ENCODE results near the gene ARL8A.

Gene ARL8A

GRCh38 chr1:202153284-202153683, 8.7 kb upstream of the ARL8A start:
- no peak overlapping the region for H3K27ac ChIP-seq
- no peak for TF ChIP-seq ZFX (IDR thresholded peaks at IDR 0.05; ENCODE audit: borderline replicate concordance)

GRCh38 chr1:202152399-202152798, 7.9 kb upstream of the ARL8A start:
- TF ChIP-seq CTCF (IDR thresholded peaks at IDR 0.05) = no peak
- no peak for TF ChIP-seq ZFX (IDR thresholded peaks at IDR 0.05; ENCODE audit: borderline replicate concordance)
- no peak overlapping the region for H3K27ac ChIP-seq

GRCh38 chr1:202151045-202151444, 6.5 kb upstream of the ARL8A start:
- H3K27ac ChIP-seq = no peak overlapping the region
- TF ChIP-seq CTCF (IDR thresholded peaks at IDR 0.05) (no peak), ZFX (IDR thresholded peaks at IDR 0.05; ENCODE audit: borderline replicate concordance) (no peak)

GRCh38 chr1:202150602-202151001, 6.1 kb upstream of the ARL8A start:
- TF ChIP-seq ZFX (IDR thresholded peaks at IDR 0.05; ENCODE audit: borderline replicate concordance) = no peak
- TF ChIP-seq CTCF (IDR thresholded peaks at IDR 0.05) = no peak
- no peak overlapping the region for H3K27ac ChIP-seq

GRCh38 chr1:202150187-202150586, 5.7 kb upstream of the ARL8A start:
- no peak overlapping the region for H3K27ac ChIP-seq
- TF ChIP-seq ZFX (IDR thresholded peaks at IDR 0.05; ENCODE audit: borderline replicate concordance) (no peak), CTCF (IDR thresholded peaks at IDR 0.05) (no peak)

GRCh38 chr1:202149566-202149965, 5.0 kb upstream of the ARL8A start:
- H3K27ac ChIP-seq = no peak overlapping the region
- no peak for TF ChIP-seq ZFX (IDR thresholded peaks at IDR 0.05; ENCODE audit: borderline replicate concordance)
- TF ChIP-seq CTCF (IDR thresholded peaks at IDR 0.05) = no peak

- no peak for TF ChIP-seq ZFX (IDR thresholded peaks at IDR 0.05; ENCODE audit: borderline replicate concordance)
- TF ChIP-seq CTCF (IDR thresholded peaks at IDR 0.05) = no peak
- no peak overlapping the region for H3K27ac ChIP-seq
Measured at GRCh38 chr1:202148391-202148790, 3.9 kb upstream of the ARL8A start.

GRCh38 chr1:202146993-202147392, 2.5 kb upstream of the ARL8A start:
- no peak overlapping the region for H3K27ac ChIP-seq
- TF ChIP-seq CTCF (IDR thresholded peaks at IDR 0.05) (no peak), ZFX (IDR thresholded peaks at IDR 0.05; ENCODE audit: borderline replicate concordance) (no peak)

All from 22Rv1 (cell line).